ENCODE data around the gene FAM50A.

GRCh38 chrX:154483325-154483724 is 39.4 kb downstream of the FAM50A start:
- TF ChIP-seq CTCF (IDR thresholded peaks at IDR 0.05; ENCODE audit: low read depth, low read length) (no peak), POLR2A (IDR thresholded peaks at IDR 0.05; ENCODE audit: extremely low read depth, insufficient read length) (no peak), MAX (IDR thresholded peaks at IDR 0.05; ENCODE audit: low read depth, low read length) (no peak)
